ENCODE measurements around the gene CPTP.

DNA sequence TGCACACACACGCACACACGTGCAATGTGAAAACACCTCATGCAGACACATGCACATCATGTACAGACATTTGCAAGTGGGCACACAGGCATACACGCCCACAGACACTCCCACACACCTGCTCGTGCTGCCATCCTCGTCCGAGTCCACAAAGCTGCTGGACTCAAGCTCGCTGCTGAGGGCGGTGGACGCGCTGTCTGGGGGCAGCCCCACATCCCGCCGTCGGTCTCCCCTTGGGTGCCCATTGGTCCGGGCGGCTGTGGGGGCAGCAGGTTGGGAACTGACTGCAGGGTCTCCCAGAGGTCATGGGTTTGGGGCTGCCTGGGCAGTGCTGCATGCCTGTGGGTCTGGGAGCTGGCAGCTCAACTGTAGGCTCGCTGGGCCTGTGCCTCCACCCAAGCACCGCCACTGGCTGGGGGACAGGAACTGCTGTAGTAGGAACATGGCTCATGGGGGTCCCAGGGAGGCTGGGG, 17.0 kb downstream of the CPTP start:
- TF ChIP-seq EP300 (IDR thresholded peaks at IDR 0.05) = no peak
- TF ChIP-seq CTCF (IDR thresholded peaks at IDR 0.05) = no peak
- TF ChIP-seq POLR2AphosphoS5 (IDR thresholded peaks at IDR 0.05) = no peak
